Measurements from ENCODE around the gene TNPO1. TPM values are rescaled to one million over a fixed set of nuclear protein-coding genes. Genes with fewer than 3 reads are reported as not detected.

The TNPO1 gene
- total and polyA plus RNA-seq, 2 of the 8 experiments (the other 6 are each of a cell fraction or from before 2014, with no cell fraction given) = 38.5 to 211 TPM

DNA sequence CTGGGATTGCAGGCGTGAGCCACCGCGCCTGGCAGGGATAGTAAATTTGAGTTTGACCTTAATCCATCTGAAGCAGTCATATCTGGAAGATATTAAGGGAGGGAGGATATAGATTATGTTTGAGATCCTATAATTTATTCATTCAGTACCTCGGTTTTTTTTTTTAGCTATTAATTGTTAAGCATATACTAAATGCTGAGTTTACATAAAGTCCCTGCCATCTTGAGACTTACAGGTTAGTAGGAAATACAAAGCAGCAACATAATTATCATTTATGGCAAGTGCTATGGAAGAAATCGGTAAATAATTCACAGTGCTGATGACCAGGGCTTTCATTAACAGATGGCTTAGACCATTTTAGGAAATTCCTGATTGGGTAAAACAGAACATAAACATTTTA is 72.9 kb downstream of the TNPO1 start:
- no peak overlapping the region for H2BK15ac ChIP-seq (ENCODE audit: low read length)
- no peak overlapping the region for H3K4me3 ChIP-seq (ENCODE audit: extremely low read depth in 1 of 4, insufficient read depth in 2 of 4, low read depth in 3 of 4, low read length in 4 of 4)
- peaks cover 0 to 2% of the 10 kb centered on the region in 2 experiments for H4K20me1 ChIP-seq (replicated peaks in 1 of 2; ENCODE audit: control insufficient read depth in 1 of 2, insufficient read depth in 2 of 2, low read length in 2 of 2)
- no peak overlapping the region for H3K56ac ChIP-seq (replicated peaks; ENCODE audit: insufficient read length, low read depth, low read length)
- H3K23ac ChIP-seq (ENCODE audit: insufficient read length) = no peak overlapping the region
- no peaks in the 10 kb centered on the region for H3K4me1 ChIP-seq (replicated peaks in 1 of 4; ENCODE audit: control insufficient read depth in 3 of 4, insufficient read depth in 4 of 4, low read length in 3 of 4)
- no peak overlapping the region for H2BK5ac ChIP-seq (ENCODE audit: low read depth, low read length)
- no peak overlapping the region for H3K4me2 ChIP-seq (ENCODE audit: insufficient read depth in 1 of 2, low read depth in 2 of 2, low read length in 2 of 2)
- WGBS, 2 experiments (ENCODE audit: extremely low coverage in 1 of 2, insufficient coverage in 1 of 2, insufficient read length in 1 of 2, insufficient replicate concordance in 2 of 2, low coverage in 1 of 2, low lambda C conversion rate in 2 of 2, missing lambda C conversion rate in 1 of 2) = 98% methylated on average over 5 of the region's 5 CpGs; no CpG with 5 or more reads in 1 of the 2 experiments
- no peak overlapping the region for H2BK12ac ChIP-seq (ENCODE audit: low read depth, low read length)
- no peaks in the 10 kb centered on the region; the same call in 1 of the 2 replicates for H3K23me2 ChIP-seq (ENCODE audit: low read depth, low read length)
- H3K4ac ChIP-seq (replicated peaks; ENCODE audit: insufficient read length, low read depth, low read length) = no peak overlapping the region
- no peak overlapping the region for H3K18ac ChIP-seq (ENCODE audit: extremely low read depth, low read length)
- no peak overlapping the region for H2BK120ac ChIP-seq (replicated peaks; ENCODE audit: low read depth, low read length)
- POLR2A ChIA-PET (ENCODE audit: partially characterized antibody) = no interaction called here
- no peak overlapping the region for H3K14ac ChIP-seq (ENCODE audit: insufficient read length)
- no peak overlapping the region for H2AFZ ChIP-seq (ENCODE audit: low read length)
- FAIRE-seq (no peak), DNase-seq (ENCODE audit: low read depth in 1 of 2, low spot score in 2 of 2) (no peak)
- no peak overlapping the region for H2BK20ac ChIP-seq (ENCODE audit: low read length)
- H3K36me3 ChIP-seq (ENCODE audit: control insufficient read depth in 2 of 4, insufficient read depth in 4 of 4, low read length in 3 of 4) = peaks cover 15 to 85% (median 65%) of the 10 kb centered on the region in 4 experiments
- no peaks in the 10 kb centered on the region for H3K27me3 ChIP-seq (replicated peaks in 1 of 4; ENCODE audit: control insufficient read depth in 3 of 4, extremely low read depth in 1 of 4, insufficient read depth in 3 of 4, low read length in 3 of 4)
- H4K5ac ChIP-seq (ENCODE audit: insufficient read length, low read depth, low read length) = no peak overlapping the region
- no peak overlapping the region for H3K27ac ChIP-seq (ENCODE audit: low read depth, low read length)
- no peak overlapping the region for H4K8ac ChIP-seq (ENCODE audit: extremely low read depth, insufficient read depth, low read length)
- no peak overlapping the region for H3K9ac ChIP-seq (replicated peaks in 1 of 4; ENCODE audit: extremely low read depth in 1 of 4, low read depth in 3 of 4, low read length in 3 of 4)
- no peaks in the 10 kb centered on the region for H3K9me3 ChIP-seq (ENCODE audit: insufficient read depth in 2 of 2, low read depth in 1 of 2, low read length in 1 of 2)
- no peak overlapping the region for H4K91ac ChIP-seq (replicated peaks; ENCODE audit: insufficient read length, low read length)
- peaks cover 0 to 14% of the 10 kb centered on the region in 2 experiments; a peak in 2 of 4 replicates for H3K79me2 ChIP-seq (ENCODE audit: control insufficient read depth in 1 of 2, insufficient read depth in 2 of 2, low read length in 2 of 2)
- no peak overlapping the region for H2AK5ac ChIP-seq (ENCODE audit: low read depth, low read length)
- no peaks in the 10 kb centered on the region; the same call in 1 of the 2 replicates for H3K79me1 ChIP-seq (ENCODE audit: low read depth, low read length)
- CTCF ChIA-PET (ENCODE audit: partially characterized antibody) = no interaction called here
- TF ChIP-seq RXRA (IDR thresholded peaks at IDR 0.05; ENCODE audit: insufficient read depth, low read depth, low read length) (no peak), BCL11A (IDR thresholded peaks at IDR 0.05; ENCODE audit: low read depth in 2 of 2, low read length in 2 of 2) (no peak), TAF7 (optimal IDR thresholded peaks at IDR 0.05; ENCODE audit: borderline replicate concordance, low read depth, low read length) (no peak), HDAC6 (IDR thresholded peaks at IDR 0.05; ENCODE audit: low read depth, low read length) (no peak), RFX5 (IDR thresholded peaks at IDR 0.05; ENCODE audit: borderline replicate concordance, low read depth, low read length) (no peak), RNF2 (IDR thresholded peaks at IDR 0.05; ENCODE audit: borderline replicate concordance, low read depth, low read length, missing control alignments, poor library complexity, severe bottlenecking) (no peak), CHD1 (IDR thresholded peaks at IDR 0.05; ENCODE audit: low read depth, low read length) (no peak), RAD21 (IDR thresholded peaks at IDR 0.05 in 1 of 2, conservative IDR thresholded peaks at IDR 0.05 in 1 of 2; ENCODE audit: low read depth in 2 of 2, low read length in 2 of 2) (no peak), POU5F1 (IDR thresholded peaks at IDR 0.05; ENCODE audit: low read depth, low read length) (no peak), KDM1A (IDR thresholded peaks at IDR 0.05; ENCODE audit: borderline replicate concordance, low read length) (no peak)
- TF ChIP-seq, protein P1, sequence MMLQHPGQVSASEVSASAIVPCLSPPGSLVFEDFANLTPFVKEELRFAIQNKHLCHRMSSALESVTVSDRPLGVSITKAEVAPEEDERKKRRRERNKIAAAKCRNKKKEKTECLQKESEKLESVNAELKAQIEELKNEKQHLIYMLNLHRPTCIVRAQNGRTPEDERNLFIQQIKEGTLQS (IDR thresholded peaks at IDR 0.05; ENCODE audit: insufficient read depth, low read depth, low read length) = no peak
- TF ChIP-seq, protein P2, sequence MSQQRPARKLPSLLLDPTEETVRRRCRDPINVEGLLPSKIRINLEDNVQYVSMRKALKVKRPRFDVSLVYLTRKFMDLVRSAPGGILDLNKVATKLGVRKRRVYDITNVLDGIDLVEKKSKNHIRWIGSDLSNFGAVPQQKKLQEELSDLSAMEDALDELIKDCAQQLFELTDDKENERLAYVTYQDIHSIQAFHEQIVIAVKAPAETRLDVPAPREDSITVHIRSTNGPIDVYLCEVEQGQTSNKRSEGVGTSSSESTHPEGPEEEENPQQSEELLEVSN (IDR thresholded peaks at IDR 0.05) = no peak

All from H1 (cell line).